Epithelial cell of proximal tubule (primary cell): ENCODE results near the gene INTS15. TPM values are rescaled to one million over a fixed set of nuclear protein-coding genes. Genes with fewer than 3 reads are reported as not detected.
A peak's percentile ranks its signal among the peaks of the same experiment; 100 is the strongest.

ENCODE experiments used
- DNase-seq: peaks from one replicate; pipeline ENCODE4 v3.0.0-alpha.2; 2011; ENCODE audit warnings: low read depth
- H3K4me3 ChIP-seq: 2 replicates; pipeline ENCODE4 v1.5.1; 2011; ENCODE audit warnings: low read depth, mild to moderate bottlenecking, low read length
- CTCF ChIP-seq: conservative IDR thresholded peaks from 2 replicates; pipeline ENCODE4 v1.5.1; 2012; ENCODE audit warnings: low read depth, mild to moderate bottlenecking, low read length
- total RNA-seq: library from RNA; depleted of rRNA; stranded (reverse); fragments of >200 nt; gene quantifications from 2 replicates; pipeline ENCODE4 v1.2.3, GENCODE V29; 2015

Gene INTS15
- total RNA-seq, result 23.1 and 36.0 TPM in 2 replicates

DNA sequence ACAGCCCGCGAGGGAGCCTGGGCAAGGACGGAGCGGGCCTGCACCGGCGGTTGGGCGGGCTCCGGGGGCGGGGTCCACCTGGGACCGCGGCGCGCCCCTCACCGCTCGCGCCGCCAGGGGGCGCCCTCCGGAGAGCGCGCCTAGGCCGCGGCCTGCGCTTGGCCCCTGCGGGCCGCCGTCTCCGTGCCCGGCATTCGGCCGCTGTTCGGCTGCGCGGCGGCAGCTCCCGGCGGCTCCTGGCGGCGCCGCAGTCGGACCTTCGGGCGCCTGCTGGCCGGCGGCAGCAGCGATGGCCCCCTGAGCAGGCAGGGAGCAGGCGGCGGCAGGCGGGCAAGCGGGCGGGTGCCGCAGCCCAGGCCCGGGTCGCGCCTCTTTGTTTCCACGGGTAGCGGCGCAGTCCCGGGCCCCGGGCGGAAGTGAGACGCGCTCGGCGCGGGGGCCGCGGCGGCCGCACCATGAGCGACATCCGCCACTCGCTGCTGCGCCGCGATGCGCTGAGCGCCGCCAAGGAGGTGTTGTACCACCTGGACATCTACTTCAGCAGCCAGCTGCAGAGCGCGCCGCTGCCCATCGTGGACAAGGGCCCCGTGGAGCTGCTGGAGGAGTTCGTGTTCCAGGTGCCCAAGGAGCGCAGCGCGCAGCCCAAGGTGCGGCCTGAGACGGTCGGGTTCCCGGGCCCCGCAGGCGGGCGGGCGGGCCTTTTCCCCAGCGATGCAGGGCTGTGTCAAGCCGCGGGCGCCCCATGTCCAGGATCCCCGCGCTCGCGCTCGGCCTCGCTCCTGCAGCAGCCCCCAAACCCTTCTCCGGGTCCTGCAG lies at the start of gene INTS15:
Gene INTS15, plus strand, starts transcription at position 193 of the 816 bp plus-strand sequence. Its CDS starts 263 bp downstream, at position 456.
- DNase-seq, result no peak
- peak; percentile 47 for TF ChIP-seq CTCF
- H3K4me3 ChIP-seq, result peak within 1 kb of the TSS; percentile 94

GRCh38 chr7:6542368-6542767 lies 47.5 kb upstream of the INTS15 start:
- TF ChIP-seq CTCF, result no peak
- no peak for DNase-seq
- no peak overlapping the region for H3K4me3 ChIP-seq

DNA sequence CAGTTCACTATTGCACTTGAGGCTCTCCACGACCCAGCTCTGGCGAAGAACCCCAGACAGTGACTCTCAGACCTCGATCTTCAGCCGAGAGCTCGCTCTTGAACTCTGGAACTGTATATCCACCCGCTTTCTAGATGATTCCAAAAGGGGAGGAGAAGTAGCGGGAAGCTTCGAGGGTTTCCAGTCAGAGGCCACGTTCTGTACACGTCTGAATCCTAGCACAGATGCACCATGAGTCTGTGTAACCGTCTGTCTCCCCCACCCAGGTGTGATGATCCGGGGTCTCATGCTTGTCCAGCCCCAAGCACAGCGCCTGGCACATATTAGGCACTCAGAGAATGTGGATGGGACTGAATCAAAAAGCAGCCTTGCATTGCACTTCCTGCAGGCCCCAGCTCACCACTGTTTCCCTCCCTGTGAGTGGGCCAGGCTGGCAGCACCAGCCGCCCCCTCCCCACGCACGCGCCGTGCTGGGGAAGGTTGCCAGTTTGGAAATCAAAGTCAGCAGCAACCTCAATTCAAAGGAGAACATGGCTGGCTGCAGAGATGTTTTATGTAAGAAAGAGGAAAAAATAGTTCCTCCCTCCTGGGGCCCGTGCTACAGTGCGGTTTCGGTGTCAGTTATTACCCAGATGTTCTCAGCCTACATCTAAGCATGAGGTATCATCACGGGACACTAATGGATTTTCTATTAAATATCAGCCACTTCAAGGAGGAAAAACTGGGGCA lies 44.3 kb upstream of the INTS15 start:
- DNase-seq, result no peak
- TF ChIP-seq CTCF, result no peak
- no peak overlapping the region for H3K4me3 ChIP-seq

- no peak for DNase-seq
- no peak overlapping the region for H3K4me3 ChIP-seq
- TF ChIP-seq CTCF, result no peak
These were observed 43.1 kb upstream of the INTS15 start for GRCh38 chr7:6546498-6547251.

- no peak for TF ChIP-seq CTCF
- H3K4me3 ChIP-seq, result no peak overlapping the region
- no peak for DNase-seq
These were observed 42.4 kb upstream of the INTS15 start for GRCh38 chr7:6547400-6547799.

DNA sequence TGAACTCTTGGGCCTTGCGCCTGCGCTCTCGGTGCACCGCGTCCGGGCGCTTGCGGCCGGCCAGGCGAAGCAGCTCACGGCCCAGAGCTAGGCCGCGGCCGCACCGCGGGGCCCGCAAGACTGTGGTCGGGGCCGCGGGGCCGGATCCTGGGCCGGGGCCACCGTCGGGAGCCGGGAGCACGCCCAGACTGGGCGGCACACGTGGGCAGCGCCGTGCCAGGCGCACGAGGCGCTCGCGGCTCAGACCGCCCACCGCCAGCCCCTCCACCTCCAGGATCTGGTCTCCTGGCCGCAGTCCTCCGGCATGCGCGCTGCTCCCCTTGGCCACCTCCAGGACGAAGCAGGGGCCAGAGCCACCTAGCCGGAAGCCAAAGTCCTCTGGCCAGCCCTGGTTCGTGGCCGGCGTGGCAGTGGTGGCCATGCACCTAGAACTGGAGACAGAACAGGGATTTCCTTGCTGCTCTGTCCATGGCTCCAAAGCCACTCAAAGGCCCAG lies 38.8 kb upstream of the INTS15 start, which contains the start of gene GRID2IP:
Gene GRID2IP, minus strand, starts transcription at position 446 of the 496 bp plus-strand sequence. Its CDS starts 25 bp downstream, at position 421.
- DNase-seq, result no peak
- no peak for TF ChIP-seq CTCF
- H3K4me3 ChIP-seq, result no peak within 1 kb of the TSS
